Ovary (tissue), 3 donors: ENCODE results near the gene ESAM.

Source experiments
- CTCF ChIP-seq, 3 donors: fragments of 450-650 bp in 2 of 3; fragments of 200-600 bp in 1 of 3; IDR thresholded peaks; one replicate each; pipeline versions ENCODE4 v1.5.1 to v1.8.0; 2016 to 2022; ENCODE audit warnings: antibody characterized with exemption in 3 of 3, mild to moderate bottlenecking in 1 of 3
- POLR2A ChIP-seq: fragments of 450-650 bp; IDR thresholded peaks from one replicate; pipeline ENCODE4 v1.6.1; 2017; ENCODE audit warnings: antibody characterized with exemption, mild to moderate bottlenecking, moderate library complexity
- donor health status: DM: no; HTN: no; CAD: no.

- TF ChIP-seq CTCF (IDR thresholded peaks at IDR 0.05) (no peak), POLR2A (no peak)
These were observed 8.9 kb downstream of the ESAM start for GRCh38 chr11:124753205-124753604.
